Common myeloid progenitor, CD34-positive (primary cell): ENCODE measurements around the gene NT5C2.
"Not testable (repeated sequence)": the region's sequence is repeated elsewhere in the genome, so short reads cannot be mapped to it uniquely, and the experiment has no call there.

ENCODE experiments used
- CTCF ChIA-PET: fragments of 350-600 bp; sonication (Branson Sonifier 250); formaldehyde crosslinking; loops from one replicate; lab custom pipeline; 2021; ENCODE audit warnings: antibody characterized with exemption; lab: Charles Lee
- POLR2A ChIA-PET: fragments of 350-600 bp; sonication (Branson Sonifier 250); formaldehyde crosslinking; loops from one replicate; lab custom pipeline; 2021; ENCODE audit warnings: antibody characterized with exemption; lab: Charles Lee
- DNase-seq, 3 donors: peaks; one replicate each; pipeline versions ENCODE4 v3.0.0 to v3.0.0-alpha.2; 2013
- H3K27ac ChIP-seq, 2 experiments: 1 replicate in 1 of 2; 2 replicates in 1 of 2; pipeline ENCODE4 v1.7.0; 2013; ENCODE audit warnings: inconsistent platforms in 2 of 2, low read length in 2 of 2, mild to moderate bottlenecking in 2 of 2, low read depth in 1 of 2, moderate library complexity in 1 of 2; ENCODE audit not compliant: severe bottlenecking in 2 of 2, insufficient read depth in 1 of 2, poor library complexity in 1 of 2
- H3K27me3 ChIP-seq, 5 experiments: replicated peaks in 2 of 5; 1 replicate in 3 of 5; 2 replicates in 2 of 5; pipeline versions ENCODE4 v1.6.1 to v1.7.0; 2013; ENCODE audit warnings: low read length in 4 of 5, mild to moderate bottlenecking in 2 of 5, moderate library complexity in 2 of 5, inconsistent platforms in 1 of 5; ENCODE audit not compliant: insufficient read depth in 5 of 5, control insufficient read depth in 4 of 5
- H3K36me3 ChIP-seq, 4 experiments: 1 replicate in 2 of 4; 2 replicates in 2 of 4; pipeline versions ENCODE4 v1.6.1 to v1.7.0; 2013; ENCODE audit warnings: low read length in 3 of 4, control low read depth in 1 of 4, mild to moderate bottlenecking in 1 of 4; ENCODE audit not compliant: control insufficient read depth in 4 of 4, insufficient read depth in 4 of 4
- H3K4me1 ChIP-seq, 4 experiments: 1 replicate in 3 of 4; 2 replicates in 1 of 4; pipeline versions ENCODE4 v1.6.1 to v1.7.1; 2013; ENCODE audit warnings: low read length in 3 of 4, mild to moderate bottlenecking in 3 of 4, control low read depth in 1 of 4, inconsistent platforms in 1 of 4, moderate library complexity in 1 of 4; ENCODE audit not compliant: control insufficient read depth in 4 of 4, insufficient read depth in 4 of 4; ENCODE audit errors: control extremely low read depth in 1 of 4
- H3K4me3 ChIP-seq, 7 experiments: 1 replicate in 4 of 7; 2 replicates in 3 of 7; pipeline versions ENCODE4 v1.5.1 to v1.7.0; 2013; ENCODE audit warnings: mild to moderate bottlenecking in 7 of 7, low read length in 6 of 7, moderate library complexity in 6 of 7, inconsistent platforms in 2 of 7, low read depth in 2 of 7, control low read depth in 1 of 7; ENCODE audit not compliant: insufficient read depth in 4 of 7, control insufficient read depth in 1 of 7; ENCODE audit errors: extremely low read depth in 1 of 7
- H3K9me3 ChIP-seq, 5 experiments: 1 replicate in 4 of 5; 2 replicates in 1 of 5; pipeline versions ENCODE4 v1.6.1 to v1.7.1; 2013; ENCODE audit warnings: low read length in 4 of 5, mild to moderate bottlenecking in 2 of 5, inconsistent platforms in 1 of 5, low read depth in 1 of 5, moderate library complexity in 1 of 5; ENCODE audit not compliant: control insufficient read depth in 4 of 5, insufficient read depth in 2 of 5; ENCODE audit errors: control extremely low read depth in 1 of 5
- WGBS: methylation state at CpG from one replicate; pipeline ENCODE4 v1.1.5; 2013; ENCODE audit not compliant: insufficient coverage; 5-methylcytosine and 5-hydroxymethylcytosine counted together

NT5C2 gene

GRCh38 chr10:103072276-103072675 is 120.8 kb downstream of the NT5C2 start:
- Histone ChIP-seq H3K36me3 (peaks cover 0 to 20% (median 0%) of the 10 kb centered on the region in 4 experiments), H3K27me3 (no peaks in the 10 kb centered on the region), H3K4me1 (peaks cover 6 to 18% (median 17%) of the 10 kb centered on the region in 4 experiments), H3K9me3 (no peaks in the 10 kb centered on the region), H3K27ac (no peak overlapping the region), H3K4me3 (no peak overlapping the region)
- CTCF ChIA-PET: interaction anchor here (1.1 to 16.9 kb wide), 2 partner anchors 10 to 155 kb away, joined by 3 to 161 read pairs; partner anchors contain the start of gene CNNM2
- POLR2A ChIA-PET: no interaction called here
- no peak for DNase-seq
- 97% methylated on average over 18 of the region's 22 CpGs for WGBS

DNA sequence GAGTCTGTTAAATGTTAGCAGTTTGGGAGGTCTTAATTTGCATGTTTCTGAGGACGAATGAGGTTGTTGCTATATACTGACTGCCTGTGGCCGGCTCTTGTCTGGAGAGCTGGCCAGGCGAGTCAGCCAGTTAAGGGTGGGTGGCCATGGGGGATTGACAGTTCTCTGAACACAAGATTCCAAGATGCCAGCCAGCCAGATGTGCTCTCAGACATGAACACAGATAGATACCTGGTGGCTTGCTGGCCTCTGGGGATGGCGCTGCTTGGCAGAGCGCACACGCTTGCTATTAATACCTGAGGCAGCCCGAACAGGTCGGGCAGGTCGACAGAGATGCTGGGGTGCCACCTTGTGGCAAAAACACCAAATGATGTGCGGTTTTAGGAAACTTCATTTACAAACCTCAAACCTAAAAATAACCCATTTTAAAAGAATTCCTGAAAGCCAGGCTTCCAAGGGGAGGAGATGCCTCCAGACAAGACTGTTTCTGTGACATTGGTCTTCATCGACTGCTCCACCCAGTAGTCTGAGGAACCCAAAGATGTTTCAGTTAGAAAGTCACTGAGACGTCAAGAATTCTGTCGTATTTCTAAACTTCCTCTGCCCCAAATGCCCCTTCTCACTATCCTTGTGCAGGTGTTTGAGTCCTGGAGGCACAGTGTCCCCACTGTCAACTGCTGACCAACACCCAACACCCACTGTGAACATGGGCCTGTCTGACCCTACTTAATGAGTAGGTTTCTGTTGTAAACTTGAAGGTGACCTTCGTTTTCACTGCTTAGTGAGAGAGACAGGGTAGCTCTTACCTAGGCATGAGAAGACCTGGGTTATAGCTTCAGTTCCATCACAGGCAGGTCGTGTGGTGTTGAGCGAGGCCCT is 123.4 kb downstream of the NT5C2 start:
- H3K9me3 ChIP-seq: no peaks in the 10 kb centered on the region
- WGBS: 36% methylated on average over 13 of the region's 16 CpGs
- no peak overlapping the region for H3K27ac ChIP-seq
- peak overlapping the region in 2 of 7 experiments; percentile 3 to 25 for H3K4me3 ChIP-seq
- ChIA-PET POLR2A (no interaction called here), CTCF (interaction anchor here (0.6 to 16.9 kb wide), 12 partner anchors 10 to 342 kb away, joined by 3 to 161 read pairs (median 3); partner anchors contain the start of gene CNNM2)
- peaks cover 6 to 18% (median 17%) of the 10 kb centered on the region in 4 experiments for H3K4me1 ChIP-seq
- peak; percentile 64 to 83 (median 79) for DNase-seq
- H3K36me3 ChIP-seq: peaks cover 0 to 5% (median under 1%) of the 10 kb centered on the region in 4 experiments
- no peaks in the 10 kb centered on the region for H3K27me3 ChIP-seq

DNA sequence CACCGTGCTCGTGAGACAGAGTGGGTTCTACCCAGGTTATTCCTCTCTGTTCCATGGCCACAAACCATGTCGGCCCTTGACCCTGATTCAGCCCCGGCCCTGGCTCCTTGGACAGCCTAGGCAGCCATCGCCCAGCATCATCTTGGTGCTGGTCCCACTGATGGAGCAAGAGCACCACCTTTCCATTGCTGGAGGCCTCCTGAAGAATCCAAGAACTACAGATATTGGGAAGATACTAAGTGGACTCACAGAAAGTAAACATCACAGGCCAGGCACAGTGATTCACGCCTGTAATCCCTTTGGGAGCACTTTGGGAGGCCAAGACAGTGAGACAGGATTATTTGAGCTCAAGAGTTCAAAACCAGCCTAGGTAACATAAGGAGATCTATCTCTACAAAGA is 125.1 kb downstream of the NT5C2 start:
- ChIA-PET CTCF (interaction anchor here (0.8 to 16.9 kb wide), 4 partner anchors 8 to 341 kb away, joined by 3 to 161 read pairs (median 4); partner anchors contain the start of gene CNNM2), POLR2A (no interaction called here)
- Histone ChIP-seq H3K9me3 (no peaks in the 10 kb centered on the region), H3K36me3 (peaks cover 0 to 5% (median under 1%) of the 10 kb centered on the region in 4 experiments), H3K27me3 (no peaks in the 10 kb centered on the region), H3K4me1 (peaks cover 6 to 18% (median 17%) of the 10 kb centered on the region in 4 experiments), H3K27ac (no peak overlapping the region), H3K4me3 (no peak overlapping the region)
- no peak for DNase-seq
- 97% methylated on average over 5 of the region's 6 CpGs for WGBS

- WGBS: no CpG with 5 or more reads among the region's 2 CpGs
Observed at GRCh38 chr10:103067484-103067883, 125.6 kb downstream of the NT5C2 start.

GRCh38 chr10:103067099-103067477 is 126.0 kb downstream of the NT5C2 start:
- H3K9me3 ChIP-seq, DNase-seq, H3K36me3 ChIP-seq, H3K27me3 ChIP-seq, H3K27ac ChIP-seq, POLR2A ChIA-PET, H3K4me3 ChIP-seq: not testable (repeated sequence)
- CTCF ChIA-PET: interaction anchor here (0.6 to 16.9 kb wide), 6 partner anchors 8 to 319 kb away, joined by 3 to 161 read pairs (median 4); partner anchors contain the start of gene CNNM2
- peaks cover 6 to 18% (median 17%) of the 10 kb centered on the region in 4 experiments for H3K4me1 ChIP-seq
- 92% methylated on average over 2 of the region's 4 CpGs for WGBS

More at GRCh38 chr10:103067484-103067883, 125.6 kb downstream of the NT5C2 start:
- Histone ChIP-seq H3K36me3 (peaks cover 0 to 5% (median under 1%) of the 10 kb centered on the region in 4 experiments), H3K27me3 (no peaks in the 10 kb centered on the region), H3K27ac (no peak overlapping the region), H3K4me3 (no peak overlapping the region), H3K9me3 (no peaks in the 10 kb centered on the region), H3K4me1 (peaks cover 6 to 18% (median 17%) of the 10 kb centered on the region in 4 experiments)
- ChIA-PET POLR2A (no interaction called here), CTCF (interaction anchor here (1.4 to 16.9 kb wide), 2 partner anchors 28 to 150 kb away, joined by 4 to 161 read pairs; partner anchors contain the start of gene CNNM2)
- DNase-seq: no peak

GRCh38 chr10:103066141-103067098 is 126.7 kb downstream of the NT5C2 start:
- no peak for DNase-seq
- H3K36me3 ChIP-seq: peaks cover 0 to 5% (median under 1%) of the 10 kb centered on the region in 4 experiments
- POLR2A ChIA-PET: no interaction called here
- 97% methylated on average over 13 of the region's 16 CpGs for WGBS
- no peak overlapping the region for H3K27ac ChIP-seq
- peaks cover 6 to 18% (median 17%) of the 10 kb centered on the region in 4 experiments for H3K4me1 ChIP-seq
- no peaks in the 10 kb centered on the region for H3K27me3 ChIP-seq
- no peak overlapping the region for H3K4me3 ChIP-seq
- no peaks in the 10 kb centered on the region for H3K9me3 ChIP-seq
- CTCF ChIA-PET: interaction anchor here (0.5 to 16.9 kb wide), 6 partner anchors 9 to 318 kb away, joined by 3 to 161 read pairs (median 3); partner anchors contain the start of gene CNNM2
